Neural cell (in vitro differentiated cells): Measurements from ENCODE around the gene TNFRSF17. TPM values are rescaled to one million over a fixed set of nuclear protein-coding genes. Genes with fewer than 3 reads are reported as not detected.

Experiments used
- H2AFZ ChIP-seq: fragments of 200-600, 300-800 bp; sonication (generic), shearing (Covaris generic); 2 replicates; pipeline ENCODE4 v1.6.0; 2014; ENCODE audit warnings: low read depth, mild to moderate bottlenecking, antibody characterized with exemption, low read length, moderate library complexity
- H3F3A ChIP-seq: fragments of 200-600 bp; shearing (Covaris generic); 2 replicates; pipeline ENCODE4 v1.6.1; 2016; ENCODE audit warnings: mild to moderate bottlenecking, moderate library complexity, mixed read lengths, antibody characterized with exemption, low read length; ENCODE audit not compliant: insufficient read depth, poor library complexity, severe bottlenecking
- H3K27ac ChIP-seq: fragments of 200-600, 300-800 bp; sonication (generic), shearing (Covaris generic); 2 replicates; pipeline ENCODE4 v1.5.1; 2014; ENCODE audit warnings: mild to moderate bottlenecking, low read length, moderate library complexity
- H3K27me3 ChIP-seq: fragments of 300-800, 200-600 bp; sonication (generic), shearing (Covaris generic); 2 replicates; pipeline ENCODE4 v1.6.0; 2014; ENCODE audit warnings: mild to moderate bottlenecking, low read depth, low read length, moderate library complexity; ENCODE audit not compliant: insufficient read depth
- H3K36me3 ChIP-seq: fragments of 300-800, 200-600 bp; sonication (generic), shearing (Covaris generic); 2 replicates; pipeline ENCODE4 v1.5.1; 2014; ENCODE audit warnings: mild to moderate bottlenecking, antibody characterized with exemption, low read length, moderate library complexity; ENCODE audit not compliant: insufficient read depth
- H3K4me2 ChIP-seq: fragments of 300-800, 200-600 bp; sonication (generic), shearing (Covaris generic); 2 replicates; pipeline ENCODE4 v1.6.0; 2014; ENCODE audit warnings: mild to moderate bottlenecking, low read length
- H3K4me3 ChIP-seq: fragments of 300-800, 200-600 bp; sonication (generic), shearing (Covaris generic); 2 replicates; pipeline ENCODE4 v1.5.1; 2014; ENCODE audit warnings: mild to moderate bottlenecking, low read length, moderate library complexity
- H3K79me2 ChIP-seq: fragments of 200-600 bp; shearing (Covaris generic); replicated peaks from 2 replicates; pipeline ENCODE4 v1.6.0; 2014; ENCODE audit warnings: mild to moderate bottlenecking, low read length, moderate library complexity; ENCODE audit not compliant: insufficient read depth
- H3K9ac ChIP-seq: fragments of 300-800, 200-600 bp; sonication (generic), shearing (Covaris generic); 2 replicates; pipeline ENCODE4 v1.6.1; 2016; ENCODE audit warnings: mild to moderate bottlenecking, low read length, mixed read lengths
- H3K9me2 ChIP-seq: fragments of 200-600 bp; shearing (Covaris generic); 2 replicates; pipeline ENCODE4 v1.6.1; 2016; ENCODE audit warnings: mild to moderate bottlenecking, low read length, mixed read lengths; ENCODE audit not compliant: insufficient read depth
- H3K9me3 ChIP-seq: fragments of 200-600, 300-800 bp; sonication (generic), shearing (Covaris generic); 2 replicates; pipeline ENCODE4 v1.6.1; 2016; ENCODE audit warnings: mild to moderate bottlenecking, mixed run types, low read length, moderate library complexity, mixed read lengths
- H4K20me1 ChIP-seq: fragments of 200-600 bp; shearing (Covaris generic); 2 replicates; pipeline ENCODE4 v1.6.1; 2016; ENCODE audit warnings: mild to moderate bottlenecking, mixed run types; ENCODE audit not compliant: insufficient read depth
- CTCF ChIP-seq: fragments of 450-650 bp; IDR thresholded peaks from 2 replicates; pipeline ENCODE4 v1.5.1; 2014; ENCODE audit warnings: antibody characterized with exemption, mild to moderate bottlenecking, moderate library complexity; ENCODE audit not compliant: poor library complexity, severe bottlenecking
- EP300 ChIP-seq: fragments of 450-650 bp; conservative IDR thresholded peaks from 2 replicates; pipeline ENCODE4 v1.6.1; 2014; ENCODE audit warnings: antibody characterized with exemption, mild to moderate bottlenecking, moderate library complexity; ENCODE audit not compliant: poor library complexity, severe bottlenecking
- EZH2 ChIP-seq: fragments of 200-600, 300-800 bp; shearing (Covaris generic), sonication (generic); IDR thresholded peaks from 2 replicates; pipeline ENCODE4 v1.6.1; 2014; ENCODE audit warnings: antibody characterized with exemption, low read length, borderline replicate concordance, mild to moderate bottlenecking; ENCODE audit not compliant: insufficient read depth, poor library complexity, severe bottlenecking
- MXI1 ChIP-seq: fragments of 450-650 bp; conservative IDR thresholded peaks from 2 replicates; pipeline ENCODE4 v1.6.1; 2014; ENCODE audit warnings: antibody characterized with exemption, mild to moderate bottlenecking; ENCODE audit not compliant: poor library complexity, severe bottlenecking
- POLR2AphosphoS5 ChIP-seq: IDR thresholded peaks from 2 replicates; pipeline ENCODE4 v1.6.1; 2012
- RAD21 ChIP-seq: fragments of 450-650 bp; conservative IDR thresholded peaks from 2 replicates; pipeline ENCODE4 v1.6.1; 2014; ENCODE audit warnings: antibody characterized with exemption, mild to moderate bottlenecking, moderate library complexity
- REST ChIP-seq: IDR thresholded peaks from 2 replicates; pipeline ENCODE4 v1.6.1; 2012; ENCODE audit warnings: borderline replicate concordance
- SMC3 ChIP-seq: fragments of 450-650 bp; conservative IDR thresholded peaks from 2 replicates; pipeline ENCODE4 v1.6.1; 2014; ENCODE audit warnings: antibody characterized with exemption, mild to moderate bottlenecking, moderate library complexity; ENCODE audit not compliant: poor library complexity
- TAF1 ChIP-seq: IDR thresholded peaks from 2 replicates; pipeline ENCODE4 v1.6.1; 2012; ENCODE audit warnings: low read depth
- polyA plus RNA-seq: library from polyadenylated mRNA; depleted of rRNA; stranded (reverse); fragments of >200 nt; gene quantifications from 2 replicates; pipeline ENCODE4 v1.2.3, GENCODE V29; 2014

Gene TNFRSF17
- polyA plus RNA-seq, 1 donor from 2014 or later: not detected

- TF ChIP-seq TAF1 (no peak), POLR2AphosphoS5 (no peak), MXI1 (no peak), RAD21 (no peak), EP300 (no peak), REST (no peak), CTCF (no peak), EZH2 (no peak), SMC3 (no peak)
- Histone ChIP-seq H3F3A (no peaks in the 10 kb centered on the region), H3K9ac (no peak overlapping the region), H3K79me2 (no peaks in the 10 kb centered on the region), H3K27ac (no peak overlapping the region), H3K27me3 (no peaks in the 10 kb centered on the region), H3K9me2 (no peaks in the 10 kb centered on the region), H3K9me3 (no peaks in the 10 kb centered on the region), H2AFZ (no peak overlapping the region), H3K4me3 (no peak overlapping the region), H3K4me2 (no peak overlapping the region), H4K20me1 (no peaks in the 10 kb centered on the region), H3K36me3 (no peaks in the 10 kb centered on the region)
Observed at GRCh38 chr16:11992008-11992584, 27.1 kb downstream of the TNFRSF17 start.

GRCh38 chr16:11992586-11993524 lies 27.8 kb downstream of the TNFRSF17 start:
- Histone ChIP-seq H3K9me2 (no peaks in the 10 kb centered on the region), H3K79me2 (no peaks in the 10 kb centered on the region), H3K9me3 (no peaks in the 10 kb centered on the region), H3K9ac (no peak overlapping the region), H3K27ac (no peak overlapping the region), H4K20me1 (no peaks in the 10 kb centered on the region), H3K27me3 (no peaks in the 10 kb centered on the region), H3K4me3 (no peak overlapping the region), H2AFZ (no peak overlapping the region), H3K4me2 (no peak overlapping the region), H3F3A (no peaks in the 10 kb centered on the region), H3K36me3 (no peaks in the 10 kb centered on the region)
- no peak for TF ChIP-seq REST
- no peak for TF ChIP-seq RAD21
- no peak for TF ChIP-seq TAF1
- TF ChIP-seq POLR2AphosphoS5: no peak
- no peak for TF ChIP-seq EP300
- no peak for TF ChIP-seq MXI1
- no peak for TF ChIP-seq SMC3
- TF ChIP-seq EZH2: no peak
- TF ChIP-seq CTCF: no peak
